Nephron progenitor cell (in vitro differentiated cells): ENCODE data around the gene MMAB.

Experiments used
- DNase-seq: peaks from one replicate; pipeline ENCODE4 v3.0.0; 2021
- H3K27ac Mint-ChIP-seq: 2 replicates; pipeline ENCODE4 v1.8.0; 2021; ENCODE audit warnings: mild to moderate bottlenecking, moderate library complexity, mixed read lengths
- H3K27me3 Mint-ChIP-seq: 2 replicates; pipeline ENCODE4 v1.8.0; 2021; ENCODE audit warnings: mild to moderate bottlenecking, low read depth, mixed read lengths; ENCODE audit not compliant: poor library complexity
- H3K36me3 Mint-ChIP-seq: 2 replicates; pipeline ENCODE4 v1.8.0; 2021; ENCODE audit warnings: low read depth, mixed read lengths
- H3K4me1 Mint-ChIP-seq: 2 replicates; pipeline ENCODE4 v1.8.0; 2021; ENCODE audit warnings: mixed read lengths
- H3K4me3 Mint-ChIP-seq: 2 replicates; pipeline ENCODE4 v1.8.0; 2021; ENCODE audit warnings: mild to moderate bottlenecking, moderate library complexity, mixed read lengths
- H3K9me3 Mint-ChIP-seq: 2 replicates; pipeline ENCODE4 v1.8.0; 2021; ENCODE audit warnings: mild to moderate bottlenecking, moderate library complexity, mixed read lengths
- TF ChIP-seq, protein P1 (sequence below): fragments of 200-600 bp; sonication (generic); IDR thresholded peaks from 2 replicates; pipeline ENCODE4 v1.5.0; 2021; ENCODE audit warnings: antibody characterized with exemption

The MMAB gene

DNA sequence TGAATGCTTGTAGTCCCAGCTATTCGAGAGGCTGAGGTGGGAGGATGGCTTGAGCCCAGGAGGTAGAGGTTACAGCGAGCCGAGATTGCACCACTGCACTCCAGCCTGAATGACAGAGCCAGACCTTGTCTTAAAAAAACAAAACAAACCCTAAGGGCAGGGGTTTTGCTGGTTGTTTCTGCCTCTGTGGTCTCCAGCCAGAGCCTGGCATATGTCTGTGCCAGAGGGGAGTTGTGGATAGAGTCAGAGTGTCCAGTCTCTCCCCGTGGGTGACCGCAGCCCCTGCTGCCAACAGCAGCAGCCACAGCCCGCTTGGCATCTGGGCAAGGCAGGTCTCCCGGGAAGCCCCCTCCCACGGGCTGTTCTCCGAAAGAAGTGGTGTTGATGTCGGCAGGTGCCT, 37.9 kb upstream of the MMAB start:
- Mint-ChIP-seq H3K27me3 (peaks cover 49% of the 10 kb centered on the region), H3K4me1 (peaks cover 34% of the 10 kb centered on the region), H3K36me3 (no peaks in the 10 kb centered on the region)

DNA sequence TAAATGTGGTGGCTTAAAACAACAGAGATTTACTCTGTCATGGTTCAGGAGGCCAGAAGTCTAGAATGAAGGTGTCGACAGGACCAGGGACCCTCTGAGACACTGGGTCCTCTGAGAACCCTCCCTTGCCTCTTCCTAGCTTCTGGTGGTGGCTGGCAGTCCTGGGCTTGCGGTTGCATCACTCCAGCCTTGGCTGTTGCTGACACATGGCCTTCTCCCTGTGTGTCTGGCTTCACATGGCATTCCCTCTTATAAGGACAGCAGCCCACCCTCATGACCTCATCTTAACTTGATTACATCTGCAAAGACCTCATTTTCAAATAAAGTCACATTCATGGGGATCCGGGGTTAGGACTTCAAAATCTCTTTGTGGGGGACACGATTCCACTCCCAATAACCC, 37.2 kb upstream of the MMAB start:
- H3K4me1 Mint-ChIP-seq = peaks cover 36% of the 10 kb centered on the region
- H3K4me3 Mint-ChIP-seq = no peak overlapping the region
- DNase-seq = no peak
- peaks cover 43% of the 10 kb centered on the region for H3K27me3 Mint-ChIP-seq
- H3K36me3 Mint-ChIP-seq = no peaks in the 10 kb centered on the region
- TF ChIP-seq, protein P1, sequence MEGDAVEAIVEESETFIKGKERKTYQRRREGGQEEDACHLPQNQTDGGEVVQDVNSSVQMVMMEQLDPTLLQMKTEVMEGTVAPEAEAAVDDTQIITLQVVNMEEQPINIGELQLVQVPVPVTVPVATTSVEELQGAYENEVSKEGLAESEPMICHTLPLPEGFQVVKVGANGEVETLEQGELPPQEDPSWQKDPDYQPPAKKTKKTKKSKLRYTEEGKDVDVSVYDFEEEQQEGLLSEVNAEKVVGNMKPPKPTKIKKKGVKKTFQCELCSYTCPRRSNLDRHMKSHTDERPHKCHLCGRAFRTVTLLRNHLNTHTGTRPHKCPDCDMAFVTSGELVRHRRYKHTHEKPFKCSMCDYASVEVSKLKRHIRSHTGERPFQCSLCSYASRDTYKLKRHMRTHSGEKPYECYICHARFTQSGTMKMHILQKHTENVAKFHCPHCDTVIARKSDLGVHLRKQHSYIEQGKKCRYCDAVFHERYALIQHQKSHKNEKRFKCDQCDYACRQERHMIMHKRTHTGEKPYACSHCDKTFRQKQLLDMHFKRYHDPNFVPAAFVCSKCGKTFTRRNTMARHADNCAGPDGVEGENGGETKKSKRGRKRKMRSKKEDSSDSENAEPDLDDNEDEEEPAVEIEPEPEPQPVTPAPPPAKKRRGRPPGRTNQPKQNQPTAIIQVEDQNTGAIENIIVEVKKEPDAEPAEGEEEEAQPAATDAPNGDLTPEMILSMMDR = no peak
- H3K9me3 Mint-ChIP-seq = no peaks in the 10 kb centered on the region
- H3K27ac Mint-ChIP-seq = no peak overlapping the region

More for the DNA sequence above, 37.9 kb upstream of the MMAB start:
- Mint-ChIP-seq H3K27ac (no peak overlapping the region), H3K9me3 (no peaks in the 10 kb centered on the region), H3K4me3 (no peak overlapping the region)
- TF ChIP-seq, protein P1 = no peak
- no peak for DNase-seq

DNA sequence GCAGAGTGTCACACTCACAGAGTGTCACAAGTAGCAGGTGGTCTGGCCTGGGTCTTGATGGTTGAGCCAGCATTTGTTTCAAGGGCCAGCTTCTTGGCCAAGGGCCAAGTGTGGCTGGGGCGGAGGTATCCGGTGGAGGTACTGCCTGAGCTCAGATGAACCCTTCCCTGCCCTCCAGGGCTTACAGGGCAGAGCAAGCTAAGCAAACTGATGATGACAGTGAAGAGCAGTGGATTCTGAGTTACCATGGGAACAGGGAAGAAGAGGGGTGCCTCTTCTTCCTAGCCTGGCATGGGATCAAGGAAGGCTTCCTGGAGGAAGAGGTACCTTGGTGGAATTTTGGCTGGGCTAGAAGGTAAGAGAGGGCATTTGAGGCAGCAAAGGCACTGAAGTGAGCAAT, 36.0 kb upstream of the MMAB start:
- TF ChIP-seq, protein P1 = no peak
- Mint-ChIP-seq H3K4me1 (peaks cover 46% of the 10 kb centered on the region), H3K9me3 (no peaks in the 10 kb centered on the region), H3K36me3 (no peaks in the 10 kb centered on the region), H3K27me3 (peaks cover 39% of the 10 kb centered on the region), H3K4me3 (no peak overlapping the region), H3K27ac (no peak overlapping the region)
- DNase-seq = no peak

DNA sequence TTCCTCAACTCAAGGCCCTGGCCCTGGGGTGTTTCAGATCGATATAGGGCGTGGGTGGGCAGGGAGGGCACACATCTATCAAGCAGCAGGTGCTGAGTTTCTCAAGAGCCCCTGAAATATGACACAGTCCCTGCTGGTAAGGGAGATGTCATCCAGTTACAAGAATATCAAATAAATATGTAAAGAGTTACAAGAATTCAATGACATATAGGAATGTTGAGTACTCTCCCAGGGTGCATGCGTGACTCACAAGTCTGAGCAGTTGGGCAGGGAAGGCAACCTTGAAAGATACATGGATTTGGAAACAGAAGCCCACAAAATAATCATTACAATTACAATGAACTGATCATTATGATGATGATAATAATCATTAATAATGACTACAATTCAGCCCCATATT, 35.5 kb upstream of the MMAB start:
- Mint-ChIP-seq H3K36me3 (no peaks in the 10 kb centered on the region), H3K4me1 (peaks cover 44% of the 10 kb centered on the region), H3K4me3 (no peak overlapping the region), H3K27me3 (peaks cover 34% of the 10 kb centered on the region), H3K9me3 (no peaks in the 10 kb centered on the region), H3K27ac (no peak overlapping the region)
- TF ChIP-seq, protein P1 = no peak
- no peak for DNase-seq

DNA sequence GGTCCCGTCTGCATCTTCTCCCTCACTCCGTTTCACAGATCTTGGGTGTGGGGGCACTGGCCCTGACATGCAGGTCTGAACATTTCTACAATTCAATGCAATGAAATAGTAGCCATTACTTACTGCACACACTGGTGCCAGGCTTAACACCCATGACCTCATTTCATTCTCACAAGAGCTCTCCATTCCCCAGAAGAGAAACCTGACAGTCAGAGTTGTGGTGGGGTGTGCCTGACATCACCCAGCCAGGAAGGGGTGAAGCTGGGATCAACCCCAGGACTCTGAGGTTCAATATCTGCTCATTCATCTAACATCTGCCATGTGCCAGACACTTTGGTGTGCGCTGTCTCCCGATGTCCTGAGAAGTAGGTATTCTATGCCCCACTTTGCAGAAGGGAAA, 35.0 kb upstream of the MMAB start:
- Mint-ChIP-seq H3K27ac (no peak overlapping the region), H3K27me3 (peaks cover 34% of the 10 kb centered on the region), H3K4me3 (no peak overlapping the region)

DNA sequence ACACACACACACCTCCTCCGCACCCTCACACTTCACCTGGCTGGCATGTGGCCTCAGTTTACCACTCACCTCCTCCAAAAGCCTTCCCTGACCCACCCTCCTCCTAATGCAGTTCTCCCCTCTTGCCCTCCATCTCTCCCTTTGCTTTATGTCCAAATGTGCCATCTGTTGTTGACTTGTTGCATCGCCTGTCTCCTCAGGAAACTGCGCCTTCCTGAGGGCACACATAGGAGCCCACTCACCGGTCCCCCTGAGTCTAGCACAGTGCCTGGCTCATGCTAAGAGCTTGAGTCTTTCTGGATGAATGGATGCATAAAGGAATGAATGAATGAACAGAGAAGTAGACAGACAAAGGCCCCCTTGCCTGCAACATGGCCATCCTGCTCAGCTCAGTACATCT, 34.3 kb upstream of the MMAB start:
- Mint-ChIP-seq H3K9me3 (no peaks in the 10 kb centered on the region), H3K27ac (no peak overlapping the region), H3K4me3 (no peak overlapping the region), H3K4me1 (peaks cover 44% of the 10 kb centered on the region), H3K27me3 (peaks cover 34% of the 10 kb centered on the region), H3K36me3 (no peaks in the 10 kb centered on the region)
- DNase-seq = no peak
- TF ChIP-seq, protein P1 = no peak

More for the DNA sequence above, 35.0 kb upstream of the MMAB start:
- peaks cover 41% of the 10 kb centered on the region for H3K4me1 Mint-ChIP-seq
- no peaks in the 10 kb centered on the region for H3K36me3 Mint-ChIP-seq
- TF ChIP-seq, protein P1 = no peak
- no peaks in the 10 kb centered on the region for H3K9me3 Mint-ChIP-seq
- DNase-seq = no peak
